Testis (tissue), 2 donors: ENCODE measurements around the gene HMGN4.

Source experiments
- CTCF ChIP-seq, 3 experiments: fragments of 450-650 bp in 2 of 3; fragments of 200-600 bp in 1 of 3; sonication (generic) in 1 of 3; IDR thresholded peaks; one replicate each; pipeline ENCODE4 v1.5.1; 2016 to 2019; ENCODE audit warnings: antibody characterized with exemption in 3 of 3, mild to moderate bottlenecking in 2 of 3, moderate library complexity in 1 of 3
- POLR2A ChIP-seq: fragments of 450-650 bp; IDR thresholded peaks from one replicate; pipeline ENCODE4 v1.6.1; 2017; ENCODE audit warnings: antibody characterized with exemption, mild to moderate bottlenecking, moderate library complexity

GRCh38 chr6:26550250-26550993 is 12.3 kb downstream of the HMGN4 start:
- TF ChIP-seq CTCF (IDR thresholded peaks at IDR 0.05) (no peak), POLR2A (no peak)
